ENCODE results near the gene NFYC. TPM values are rescaled to one million over a fixed set of nuclear protein-coding genes. Genes with fewer than 3 reads are reported as not detected.

The NFYC gene
- polyA plus RNA-seq, 1 of the 3 experiments (the other 2 are of a cell fraction) = 72.4 TPM

GRCh38 chr1:40802078-40802741 is 110.7 kb downstream of the NFYC start:
- no peaks in the 10 kb centered on the region for H3K27me3 ChIP-seq (ENCODE audit: insufficient read depth)
- TF ChIP-seq RAD21 (IDR thresholded peaks at IDR 0.05; ENCODE audit: low read length) (no peak), EP300 (IDR thresholded peaks at IDR 0.05; ENCODE audit: borderline replicate concordance in 1 of 2, low read depth in 1 of 2, low read length in 1 of 2) (no peak), RCOR1 (IDR thresholded peaks at IDR 0.05; ENCODE audit: low read length) (peak; percentile 35; the same call in 1 of the 2 replicates), TCF12 (IDR thresholded peaks at IDR 0.05) (no peak), FOSL2 (IDR thresholded peaks at IDR 0.05; ENCODE audit: borderline replicate concordance, low read depth) (no peak), MAX (IDR thresholded peaks at IDR 0.05; ENCODE audit: low read depth) (peak; percentile 43; the same call in 1 of the 2 replicates), REST (IDR thresholded peaks at IDR 0.05; ENCODE audit: low read depth, low read length) (no peak), MXI1 (IDR thresholded peaks at IDR 0.05; ENCODE audit: low read depth, low read length) (no peak), GABPA (IDR thresholded peaks at IDR 0.05; ENCODE audit: low read depth) (no peak)
- no peaks in the 10 kb centered on the region for H3K79me2 ChIP-seq (ENCODE audit: insufficient read depth)
- peak overlapping the region; percentile 64; the same call in 1 of the 2 replicates for H2AFZ ChIP-seq (ENCODE audit: low read depth)
- H3K9me3 ChIP-seq = no peaks in the 10 kb centered on the region
- H3K36me3 ChIP-seq (replicated peaks in 1 of 2; ENCODE audit: control insufficient read depth in 1 of 2, insufficient read depth in 2 of 2, low read length in 1 of 2) = no peaks in the 10 kb centered on the region
- ChIA-PET CTCF (no interaction called here), POLR2A (no interaction called here)
- no peaks in the 10 kb centered on the region for H3K9me2 ChIP-seq
- H3K9ac ChIP-seq = peak overlapping the region; percentile 43; the same call in 1 of the 2 replicates
- peak; percentile 99 for DNase-seq
- 36% methylated on average over 25 of the region's 56 CpGs for WGBS (ENCODE audit: low lambda C conversion rate)
- H3K4me3 ChIP-seq (ENCODE audit: low read depth in 2 of 2, low read length in 1 of 2) = peak overlapping the region; percentile 51 to 59
- H3K4me1 ChIP-seq (ENCODE audit: control insufficient read depth in 1 of 2, insufficient read depth in 2 of 2, low read depth in 1 of 2, low read length in 1 of 2) = peaks cover 0 to 26% of the 10 kb centered on the region in 2 experiments; a peak in 1 of 4 replicates
- peaks cover 3% of the 10 kb centered on the region for H3F3A ChIP-seq (replicated peaks; ENCODE audit: insufficient read depth)
- no peaks in the 10 kb centered on the region for H4K20me1 ChIP-seq (ENCODE audit: insufficient read depth)
- no peak overlapping the region; a peak in 1 of 4 replicates for H3K27ac ChIP-seq (ENCODE audit: low read depth in 2 of 2, low read length in 1 of 2)
- H3K4me2 ChIP-seq = peak overlapping the region; percentile 80

GRCh38 chr1:40802742-40803113 is 111.2 kb downstream of the NFYC start:
- H3K4me2 ChIP-seq = no peak overlapping the region
- H3K9ac ChIP-seq = no peak overlapping the region
- H3K36me3 ChIP-seq (replicated peaks in 1 of 2; ENCODE audit: control insufficient read depth in 1 of 2, insufficient read depth in 2 of 2, low read length in 1 of 2) = no peaks in the 10 kb centered on the region
- H3F3A ChIP-seq (replicated peaks; ENCODE audit: insufficient read depth) = peaks cover 3% of the 10 kb centered on the region
- H3K4me1 ChIP-seq (ENCODE audit: control insufficient read depth in 1 of 2, insufficient read depth in 2 of 2, low read depth in 1 of 2, low read length in 1 of 2) = peaks cover 0 to 25% of the 10 kb centered on the region in 2 experiments; a peak in 1 of 4 replicates
- no peak for DNase-seq
- POLR2A ChIA-PET = no interaction called here
- H3K9me2 ChIP-seq = no peaks in the 10 kb centered on the region
- no peak overlapping the region for H2AFZ ChIP-seq (ENCODE audit: low read depth)
- H3K27me3 ChIP-seq (ENCODE audit: insufficient read depth) = no peaks in the 10 kb centered on the region
- peak overlapping the region in 1 of 2 experiments; percentile 9; a peak in 1 of 4 replicates for H3K4me3 ChIP-seq (ENCODE audit: low read depth in 2 of 2, low read length in 1 of 2)
- H3K9me3 ChIP-seq = no peaks in the 10 kb centered on the region
- TF ChIP-seq TCF12 (IDR thresholded peaks at IDR 0.05) (no peak), MAX (IDR thresholded peaks at IDR 0.05; ENCODE audit: low read depth) (no peak), USF1 (IDR thresholded peaks at IDR 0.05; ENCODE audit: borderline replicate concordance, low read depth) (no peak), NFIC (IDR thresholded peaks at IDR 0.05; ENCODE audit: borderline replicate concordance) (no peak), FOSL2 (IDR thresholded peaks at IDR 0.05; ENCODE audit: borderline replicate concordance, low read depth) (no peak), GABPA (IDR thresholded peaks at IDR 0.05; ENCODE audit: low read depth) (no peak), ZBTB33 (IDR thresholded peaks at IDR 0.05; ENCODE audit: borderline replicate concordance, low read depth) (no peak), SMC3 (IDR thresholded peaks at IDR 0.05; ENCODE audit: low read depth, low read length) (no peak), IRF3 (IDR thresholded peaks at IDR 0.05; ENCODE audit: low read depth, low read length) (no peak)
- CTCF ChIA-PET = interaction anchor here (1.3 kb wide), 1 partner anchor 28 kb away, joined by 4 read pairs; no protein-coding TSS in a partner anchor
- no peaks in the 10 kb centered on the region for H3K79me2 ChIP-seq (ENCODE audit: insufficient read depth)
- WGBS (ENCODE audit: low lambda C conversion rate) = 63% methylated on average over 4 of the region's 4 CpGs
- H4K20me1 ChIP-seq (ENCODE audit: insufficient read depth) = no peaks in the 10 kb centered on the region
- H3K27ac ChIP-seq (ENCODE audit: low read depth in 2 of 2, low read length in 1 of 2) = no peak overlapping the region

Data from SK-N-SH (cell line).